Myocyte (in vitro differentiated cells): ENCODE results near the gene CFAP61. TPM values are rescaled to one million over a fixed set of nuclear protein-coding genes. Genes with fewer than 3 reads are reported as not detected.

Experiments
- DNase-seq: peaks from one replicate; pipeline ENCODE4 v3.0.0-alpha.2; 2012; ENCODE audit warnings: low read depth
- total RNA-seq: library from RNA; depleted of rRNA; stranded (reverse); fragments of >200 nt; gene quantifications from 2 replicates; pipeline ENCODE4 v1.2.3, GENCODE V29; 2014

The CFAP61 gene
- total RNA-seq, 1 donor from 2014 or later, result 0.83 TPM

- peak; percentile 29 for DNase-seq
Measured at GRCh38 chr20:20027284-20027683, 25.0 kb upstream of the CFAP61 start.

GRCh38 chr20:20031790-20032189 is 20.5 kb upstream of the CFAP61 start:
- DNase-seq, result no peak

GRCh38 chr20:20034486-20034885 is 17.8 kb upstream of the CFAP61 start:
- DNase-seq, result no peak

- no peak for DNase-seq
Measured at GRCh38 chr20:20036756-20037155, 15.6 kb upstream of the CFAP61 start.

- DNase-seq, result no peak
Measured at GRCh38 chr20:20037960-20038359, 14.4 kb upstream of the CFAP61 start.

- DNase-seq, result no peak
Measured at GRCh38 chr20:20038586-20038985, 13.7 kb upstream of the CFAP61 start.

- no peak for DNase-seq
Measured at GRCh38 chr20:20039752-20040387, 12.5 kb upstream of the CFAP61 start.

- peak; percentile 8 for DNase-seq
Measured at GRCh38 chr20:20051767-20052073, 612 bp upstream of the CFAP61 start.

GRCh38 chr20:20060234-20060998 is 8.1 kb downstream of the CFAP61 start:
- DNase-seq, result peak; percentile 41

GRCh38 chr20:20063941-20064702 is 11.8 kb downstream of the CFAP61 start:
- peak; percentile 53 for DNase-seq

- peak; percentile 56 for DNase-seq
Measured at GRCh38 chr20:20065361-20065760, 13.0 kb downstream of the CFAP61 start.

GRCh38 chr20:20070871-20071726 is 18.8 kb downstream of the CFAP61 start:
- no peak for DNase-seq

- DNase-seq, result peak; percentile 75
Measured at GRCh38 chr20:20073801-20074371, 21.6 kb downstream of the CFAP61 start.

- DNase-seq, result no peak
Measured at GRCh38 chr20:20075032-20075431, 22.7 kb downstream of the CFAP61 start.

GRCh38 chr20:20076297-20077065 is 24.1 kb downstream of the CFAP61 start:
- DNase-seq, result peak; percentile 98

- no peak for DNase-seq
Measured at GRCh38 chr20:20078041-20078440, 25.7 kb downstream of the CFAP61 start.

- no peak for DNase-seq
Measured at GRCh38 chr20:20079102-20079784, 26.9 kb downstream of the CFAP61 start.

GRCh38 chr20:20083807-20084206 is 31.5 kb downstream of the CFAP61 start:
- peak; percentile 45 for DNase-seq

GRCh38 chr20:20084296-20084752 is 32.0 kb downstream of the CFAP61 start:
- peak; percentile 62 for DNase-seq
